Mucosa of rectum (tissue), 2 donors: Measurements from ENCODE around the gene RAD18.

Source experiments
- H3K27ac ChIP-seq, 2 donors: one replicate each; pipeline ENCODE4 v1.7.0; 2013; ENCODE audit warnings: inconsistent platforms in 2 of 2, low read depth in 2 of 2, low read length in 2 of 2
- H3K27me3 ChIP-seq, 2 donors: one replicate each; pipeline ENCODE4 v1.7.0; 2013; ENCODE audit warnings: low read length in 2 of 2; ENCODE audit not compliant: control insufficient read depth in 2 of 2, insufficient read depth in 2 of 2
- H3K36me3 ChIP-seq, 2 donors: one replicate each; pipeline ENCODE4 v1.7.0; 2013; ENCODE audit warnings: low read length in 2 of 2; ENCODE audit not compliant: control insufficient read depth in 2 of 2, insufficient read depth in 2 of 2
- H3K4me1 ChIP-seq, 2 donors: one replicate each; pipeline ENCODE4 v1.7.0; 2013; ENCODE audit warnings: low read length in 2 of 2, mild to moderate bottlenecking in 1 of 2; ENCODE audit not compliant: control insufficient read depth in 2 of 2, insufficient read depth in 2 of 2
- H3K4me3 ChIP-seq, 2 donors: one replicate each; pipeline ENCODE4 v1.7.0; 2013; ENCODE audit warnings: low read length in 2 of 2
- H3K9ac ChIP-seq, 2 donors: one replicate each; pipeline ENCODE4 v1.7.0; 2013; ENCODE audit warnings: low read length in 2 of 2, low read depth in 1 of 2, mild to moderate bottlenecking in 1 of 2
- H3K9me3 ChIP-seq, 2 donors: one replicate each; pipeline ENCODE4 v1.7.0; 2013; ENCODE audit warnings: low read length in 2 of 2; ENCODE audit not compliant: control insufficient read depth in 2 of 2
- donor health status: healthy.
- donor health status: Normal muscosa, but diverticular disease.

Gene RAD18

GRCh38 chr3:8963137-8963853, at the start of gene RAD18:
Gene RAD18, minus strand, starts transcription at chr3:8963472. Its CDS starts 87 bp downstream, at chr3:8963385.
- Histone ChIP-seq H3K27me3 (no peaks in the 10 kb centered on the region), H3K4me1 (peaks cover 29 to 35% of the 10 kb centered on the region in 2 donors), H3K27ac (peak within 1 kb of the TSS; percentile 91 to 93), H3K36me3 (no peaks in the 10 kb centered on the region), H3K9me3 (no peaks in the 10 kb centered on the region), H3K4me3 (peak within 1 kb of the TSS; percentile 85 to 97), H3K9ac (peak within 1 kb of the TSS; percentile 79 to 83)

GRCh38 chr3:9012521-9012920, 49.2 kb upstream of the RAD18 start:
- no peaks in the 10 kb centered on the region for H3K4me1 ChIP-seq
- H3K27me3 ChIP-seq: no peaks in the 10 kb centered on the region
- H3K9me3 ChIP-seq: no peaks in the 10 kb centered on the region
- H3K9ac ChIP-seq: no peak overlapping the region
- no peak overlapping the region for H3K27ac ChIP-seq
- H3K4me3 ChIP-seq: no peak overlapping the region
- no peaks in the 10 kb centered on the region for H3K36me3 ChIP-seq

- H3K27me3 ChIP-seq: no peaks in the 10 kb centered on the region
- H3K4me1 ChIP-seq: no peaks in the 10 kb centered on the region
- no peak overlapping the region for H3K4me3 ChIP-seq
- no peaks in the 10 kb centered on the region for H3K36me3 ChIP-seq
- no peak overlapping the region for H3K27ac ChIP-seq
- no peak overlapping the region for H3K9ac ChIP-seq
- no peaks in the 10 kb centered on the region for H3K9me3 ChIP-seq
Observed at GRCh38 chr3:9009976-9010545, 46.8 kb upstream of the RAD18 start.

GRCh38 chr3:9008550-9009255, 45.4 kb upstream of the RAD18 start:
- Histone ChIP-seq H3K4me3 (no peak overlapping the region), H3K36me3 (no peaks in the 10 kb centered on the region), H3K9ac (no peak overlapping the region), H3K4me1 (no peaks in the 10 kb centered on the region), H3K27ac (no peak overlapping the region), H3K9me3 (no peaks in the 10 kb centered on the region), H3K27me3 (no peaks in the 10 kb centered on the region)

- Histone ChIP-seq H3K4me1 (no peaks in the 10 kb centered on the region), H3K27me3 (no peaks in the 10 kb centered on the region), H3K27ac (no peak overlapping the region), H3K4me3 (no peak overlapping the region), H3K9me3 (no peaks in the 10 kb centered on the region), H3K36me3 (no peaks in the 10 kb centered on the region), H3K9ac (no peak overlapping the region)
Observed at GRCh38 chr3:9007928-9008327, 44.7 kb upstream of the RAD18 start.

- Histone ChIP-seq H3K4me3 (no peak overlapping the region), H3K27ac (no peak overlapping the region), H3K9me3 (no peaks in the 10 kb centered on the region), H3K9ac (no peak overlapping the region), H3K4me1 (no peaks in the 10 kb centered on the region), H3K36me3 (no peaks in the 10 kb centered on the region), H3K27me3 (no peaks in the 10 kb centered on the region)
Observed at GRCh38 chr3:9007213-9007612, 43.9 kb upstream of the RAD18 start.

GRCh38 chr3:9000041-9000440, 36.8 kb upstream of the RAD18 start:
- H3K27me3 ChIP-seq: no peaks in the 10 kb centered on the region
- no peak overlapping the region for H3K9ac ChIP-seq
- H3K4me1 ChIP-seq: no peaks in the 10 kb centered on the region
- no peaks in the 10 kb centered on the region for H3K36me3 ChIP-seq
- H3K27ac ChIP-seq: no peak overlapping the region
- H3K4me3 ChIP-seq: no peak overlapping the region
- no peaks in the 10 kb centered on the region for H3K9me3 ChIP-seq

- Histone ChIP-seq H3K9ac (no peak overlapping the region), H3K4me3 (no peak overlapping the region)
Observed at GRCh38 chr3:8997151-8997550, 33.9 kb upstream of the RAD18 start.

GRCh38 chr3:8996681-8997121, 33.4 kb upstream of the RAD18 start:
- H3K27me3 ChIP-seq: no peaks in the 10 kb centered on the region
- H3K36me3 ChIP-seq: no peaks in the 10 kb centered on the region
- no peaks in the 10 kb centered on the region for H3K4me1 ChIP-seq
- H3K27ac ChIP-seq: no peak overlapping the region
- H3K9me3 ChIP-seq: no peaks in the 10 kb centered on the region
- no peak overlapping the region for H3K9ac ChIP-seq
- no peak overlapping the region for H3K4me3 ChIP-seq

More at GRCh38 chr3:8997151-8997550, 33.9 kb upstream of the RAD18 start:
- Histone ChIP-seq H3K36me3 (no peaks in the 10 kb centered on the region), H3K27me3 (no peaks in the 10 kb centered on the region), H3K4me1 (no peaks in the 10 kb centered on the region), H3K9me3 (no peaks in the 10 kb centered on the region), H3K27ac (no peak overlapping the region)

GRCh38 chr3:8996216-8996615, 32.9 kb upstream of the RAD18 start:
- Histone ChIP-seq H3K9me3 (no peaks in the 10 kb centered on the region), H3K4me1 (no peaks in the 10 kb centered on the region), H3K27ac (no peak overlapping the region), H3K9ac (no peak overlapping the region), H3K4me3 (no peak overlapping the region), H3K36me3 (no peaks in the 10 kb centered on the region), H3K27me3 (no peaks in the 10 kb centered on the region)
